HPDE6-E6E7 (cell line): ENCODE measurements around the gene CD244.
"Not testable (repeated sequence)": the region's sequence is repeated elsewhere in the genome, so short reads cannot be mapped to it uniquely, and the experiment has no call there.

Source experiments
- DNase-seq: peaks from one replicate; pipeline ENCODE4 v3.0.0; 2011; ENCODE audit warnings: missing footprints; ENCODE audit errors: extremely low spot score

Gene CD244

GRCh38 chr1:160811147-160811546 is 51.5 kb downstream of the CD244 start:
- DNase-seq: no peak

- DNase-seq: no peak
Observed at GRCh38 chr1:160810486-160810885, 52.2 kb downstream of the CD244 start.

- no peak for DNase-seq
Observed at GRCh38 chr1:160808289-160808688, 54.4 kb downstream of the CD244 start.

- no peak for DNase-seq
Observed at GRCh38 chr1:160807738-160808137, 54.9 kb downstream of the CD244 start.

- no peak for DNase-seq
Observed at GRCh38 chr1:160807247-160807646, 55.4 kb downstream of the CD244 start.

GRCh38 chr1:160806784-160807183 is 55.9 kb downstream of the CD244 start:
- no peak for DNase-seq

- DNase-seq: no peak
Observed at GRCh38 chr1:160806109-160806665, 56.5 kb downstream of the CD244 start.

- no peak for DNase-seq
Observed at GRCh38 chr1:160801836-160802580, 60.7 kb downstream of the CD244 start.

- no peak for DNase-seq
Observed at GRCh38 chr1:160800645-160801408, 61.9 kb downstream of the CD244 start.

GRCh38 chr1:160800142-160800541 is 62.5 kb downstream of the CD244 start:
- DNase-seq: no peak

GRCh38 chr1:160799641-160800040 is 63.0 kb downstream of the CD244 start:
- no peak for DNase-seq

GRCh38 chr1:160798439-160798838 is 64.2 kb downstream of the CD244 start:
- DNase-seq: no peak

- DNase-seq: no peak
Observed at GRCh38 chr1:160797861-160798273, 64.8 kb downstream of the CD244 start.

GRCh38 chr1:160797271-160797709 is 65.4 kb downstream of the CD244 start:
- no peak for DNase-seq

- no peak for DNase-seq
Observed at GRCh38 chr1:160795951-160796383, 66.7 kb downstream of the CD244 start, which contains the start of gene LY9. LY9 (plus strand) TSS chr1:160796174; CDS start chr1:160796188, 14 bp downstream.

- no peak for DNase-seq
Observed at GRCh38 chr1:160794376-160794775, 68.3 kb downstream of the CD244 start.

- DNase-seq: no peak
Observed at GRCh38 chr1:160789702-160790611, 72.7 kb downstream of the CD244 start.

GRCh38 chr1:160789051-160789701 is 73.5 kb downstream of the CD244 start:
- DNase-seq: no peak

- DNase-seq: not testable (repeated sequence)
Observed at GRCh38 chr1:160782988-160783765, 79.5 kb downstream of the CD244 start.
